GM12874 (cell line): ENCODE data around the gene ACAD11.

Experiments used
- TF ChIP-seq, protein P1 (sequence below): IDR thresholded peaks from 2 replicates; pipeline ENCODE4 v1.5.1; 2011; ENCODE audit warnings: low read depth, mild to moderate bottlenecking, control low read depth, low read length, moderate library complexity; ENCODE audit not compliant: insufficient read depth

Gene ACAD11

DNA sequence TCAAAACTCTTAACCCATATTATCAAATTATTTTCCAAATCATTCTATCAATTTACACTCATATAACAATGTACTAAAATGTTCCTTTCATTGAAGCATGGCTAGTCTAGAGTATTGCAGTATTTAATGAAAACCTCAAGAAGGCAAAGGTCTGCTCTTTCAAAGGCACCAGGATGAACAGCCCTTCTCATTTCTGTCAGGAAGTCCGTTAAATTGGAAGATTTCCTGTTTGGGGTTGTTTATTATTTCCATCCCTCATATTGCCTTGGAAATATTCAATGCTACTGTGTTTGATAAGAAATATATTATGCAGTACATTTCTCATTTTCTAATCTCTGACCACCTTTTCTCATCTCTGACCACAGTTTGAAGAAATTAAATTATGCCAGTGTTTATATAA, 37.5 kb downstream of the ACAD11 start:
- TF ChIP-seq, protein P1, sequence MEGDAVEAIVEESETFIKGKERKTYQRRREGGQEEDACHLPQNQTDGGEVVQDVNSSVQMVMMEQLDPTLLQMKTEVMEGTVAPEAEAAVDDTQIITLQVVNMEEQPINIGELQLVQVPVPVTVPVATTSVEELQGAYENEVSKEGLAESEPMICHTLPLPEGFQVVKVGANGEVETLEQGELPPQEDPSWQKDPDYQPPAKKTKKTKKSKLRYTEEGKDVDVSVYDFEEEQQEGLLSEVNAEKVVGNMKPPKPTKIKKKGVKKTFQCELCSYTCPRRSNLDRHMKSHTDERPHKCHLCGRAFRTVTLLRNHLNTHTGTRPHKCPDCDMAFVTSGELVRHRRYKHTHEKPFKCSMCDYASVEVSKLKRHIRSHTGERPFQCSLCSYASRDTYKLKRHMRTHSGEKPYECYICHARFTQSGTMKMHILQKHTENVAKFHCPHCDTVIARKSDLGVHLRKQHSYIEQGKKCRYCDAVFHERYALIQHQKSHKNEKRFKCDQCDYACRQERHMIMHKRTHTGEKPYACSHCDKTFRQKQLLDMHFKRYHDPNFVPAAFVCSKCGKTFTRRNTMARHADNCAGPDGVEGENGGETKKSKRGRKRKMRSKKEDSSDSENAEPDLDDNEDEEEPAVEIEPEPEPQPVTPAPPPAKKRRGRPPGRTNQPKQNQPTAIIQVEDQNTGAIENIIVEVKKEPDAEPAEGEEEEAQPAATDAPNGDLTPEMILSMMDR, result no peak

GRCh38 chr3:132616780-132617179, 42.8 kb downstream of the ACAD11 start:
- TF ChIP-seq, protein P1, result no peak

DNA sequence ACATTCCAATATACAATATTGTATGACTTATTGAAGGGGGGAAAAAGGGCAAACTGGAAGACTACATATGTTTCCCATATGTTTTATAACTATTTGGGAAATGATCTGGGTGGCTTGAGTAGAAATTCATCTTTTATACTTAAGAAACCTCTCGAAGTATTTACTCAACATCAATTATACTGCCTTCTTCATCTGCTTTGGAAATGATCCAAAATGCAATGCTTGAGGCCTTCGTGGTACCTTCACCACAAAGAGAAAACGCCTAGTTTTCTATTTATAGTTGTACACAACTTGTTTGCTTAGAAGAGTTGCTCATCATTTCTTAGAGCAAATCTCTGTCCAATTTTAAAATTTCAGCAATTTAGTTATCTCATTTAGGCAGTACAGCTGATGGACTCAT, 43.7 kb downstream of the ACAD11 start:
- TF ChIP-seq, protein P1, result no peak

DNA sequence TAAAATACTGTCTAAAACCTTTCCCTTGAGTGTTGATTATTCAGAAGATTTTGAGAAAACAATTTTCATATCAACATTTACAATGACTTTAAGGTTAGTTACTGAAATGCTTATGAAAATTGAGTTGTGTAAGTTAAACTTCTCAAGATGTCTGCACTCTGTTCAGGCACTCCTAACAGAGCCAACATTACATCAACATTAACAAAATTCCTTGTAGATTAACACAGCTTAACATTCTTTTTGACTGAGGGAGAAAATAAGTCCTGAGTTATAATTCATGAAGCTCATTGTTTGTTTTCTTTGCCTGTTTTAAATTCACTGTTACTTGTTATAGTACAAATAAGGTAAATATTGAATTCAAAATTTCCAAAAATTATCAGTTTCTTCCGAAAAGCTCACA, 53.5 kb downstream of the ACAD11 start:
- TF ChIP-seq, protein P1, result no peak

- TF ChIP-seq, protein P1, result no peak
These were observed 54.2 kb downstream of the ACAD11 start for GRCh38 chr3:132605374-132605792.

GRCh38 chr3:132598181-132598580, 61.4 kb downstream of the ACAD11 start:
- TF ChIP-seq, protein P1, result no peak

DNA sequence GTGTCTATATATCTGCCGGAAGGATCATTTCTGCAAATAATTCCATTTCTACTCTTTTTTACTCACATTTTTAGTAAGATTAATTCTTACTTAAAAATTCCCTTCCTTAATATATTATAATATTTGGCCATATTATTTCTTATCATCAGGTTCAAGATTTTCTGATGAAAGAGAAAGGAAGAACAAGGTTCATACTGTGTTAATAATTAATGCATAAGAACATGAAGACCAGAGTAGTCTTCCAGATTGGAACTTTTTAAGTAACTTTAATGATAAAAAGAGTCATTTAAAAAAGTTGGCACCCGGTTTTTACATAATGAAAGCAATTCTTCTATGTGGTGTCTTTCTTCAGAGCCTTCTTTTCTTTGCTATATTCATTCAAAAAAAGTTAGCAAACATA, 61.9 kb downstream of the ACAD11 start:
- TF ChIP-seq, protein P1, result no peak

GRCh38 chr3:132596816-132597433, 62.7 kb downstream of the ACAD11 start, which contains the start of gene ACKR4:
TSS of gene ACKR4 (plus strand) at chr3:132597270. CDS start at chr3:132600398, 3,128 bp downstream.
- TF ChIP-seq, protein P1, result no peak
